Posterior cingulate gyrus (tissue), 11 donors: ENCODE measurements around the gene RAD51B.

Experiments
- DNase-seq, 10 donors: peaks; one replicate each; pipeline versions ENCODE4 v3.0.0 to v3.0.0-alpha.2; 2020 to 2021; ENCODE audit warnings: mixed read lengths in 3 of 10
- intact Hi-C: fragments of 100-400 bp; cut with DNase I; formaldehyde crosslinking; loops from one replicate; pipeline ENCODE4 v1.15.1; 2023

RAD51B gene

DNA sequence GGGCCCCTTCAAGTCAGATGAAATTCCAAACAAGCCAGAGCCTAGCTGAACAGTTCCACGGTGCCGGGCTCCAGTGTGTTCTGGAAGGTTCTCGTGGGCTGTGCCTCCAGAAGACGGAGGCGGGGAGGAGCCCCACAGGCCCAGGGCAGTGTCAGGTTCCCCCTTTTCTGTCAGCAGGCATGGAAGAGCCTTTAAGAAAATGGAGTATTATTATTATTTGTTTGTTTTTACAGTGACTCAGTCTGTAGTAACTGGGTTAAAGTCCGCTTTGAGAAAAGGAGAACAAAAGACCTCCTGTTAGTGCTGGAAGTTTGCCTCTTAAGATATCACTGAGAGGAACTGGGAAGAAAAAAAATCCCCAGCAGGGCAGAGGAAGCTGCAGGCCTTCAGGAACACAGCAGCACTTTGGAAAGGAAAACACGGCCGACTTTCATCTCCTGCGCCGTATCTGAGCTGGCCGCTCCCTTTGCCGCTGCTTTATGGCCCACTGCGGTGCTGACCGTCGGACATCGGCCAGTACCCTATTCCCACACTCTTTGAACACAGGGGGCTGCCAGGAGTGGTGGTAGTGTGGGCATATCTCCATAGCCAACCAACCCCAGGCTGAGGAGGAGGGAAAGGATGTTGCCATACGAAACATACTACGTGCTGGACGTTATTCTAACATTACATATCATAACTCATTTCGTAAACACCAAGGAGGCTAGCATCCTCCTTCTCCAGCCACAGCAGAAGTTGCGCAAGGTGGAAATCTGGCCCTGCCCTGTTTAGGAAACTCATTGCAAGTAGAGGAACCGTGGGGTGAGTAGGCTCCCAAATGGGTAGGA lies 779.3 kb downstream of the RAD51B start:
- intact Hi-C loops: no loop called here
- DNase-seq: peak in 3 of 10 donors; percentile 33 to 83 (median 46)

DNA sequence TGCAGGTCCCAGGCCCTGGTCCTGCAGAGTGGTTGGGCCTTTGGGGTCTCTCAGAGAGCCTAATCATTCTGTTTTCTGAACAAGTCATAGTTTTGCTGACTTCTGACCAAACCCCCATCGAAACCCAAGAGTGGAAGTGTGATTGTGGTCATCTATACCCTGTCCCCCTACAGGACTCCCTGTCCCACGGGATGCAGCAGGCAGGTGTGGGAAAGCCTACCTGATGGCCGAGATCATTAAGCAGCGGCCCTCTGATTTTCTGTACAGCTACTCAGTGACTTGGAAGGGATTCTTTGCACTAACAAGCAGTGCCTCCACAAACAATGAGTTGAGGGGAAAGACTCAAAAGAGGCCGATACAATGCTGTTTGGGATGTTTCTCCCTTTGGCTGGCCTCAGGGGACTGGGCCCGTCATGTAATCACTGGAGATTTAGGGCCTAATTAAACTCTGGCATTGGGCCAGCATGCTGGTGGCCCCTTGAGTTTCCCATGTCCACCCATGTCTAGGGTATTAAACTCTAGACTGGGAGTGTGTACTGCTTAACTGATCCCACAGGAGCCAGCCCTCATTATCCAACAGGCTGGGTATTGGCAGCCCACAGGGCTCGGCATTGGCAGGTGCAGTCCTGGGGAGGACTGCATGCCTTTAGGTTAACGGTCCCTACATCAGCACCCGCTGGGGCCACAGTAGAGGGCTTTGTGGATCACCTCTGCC lies 780.5 kb downstream of the RAD51B start:
- no peak for DNase-seq
- intact Hi-C loops: no loop called here

DNA sequence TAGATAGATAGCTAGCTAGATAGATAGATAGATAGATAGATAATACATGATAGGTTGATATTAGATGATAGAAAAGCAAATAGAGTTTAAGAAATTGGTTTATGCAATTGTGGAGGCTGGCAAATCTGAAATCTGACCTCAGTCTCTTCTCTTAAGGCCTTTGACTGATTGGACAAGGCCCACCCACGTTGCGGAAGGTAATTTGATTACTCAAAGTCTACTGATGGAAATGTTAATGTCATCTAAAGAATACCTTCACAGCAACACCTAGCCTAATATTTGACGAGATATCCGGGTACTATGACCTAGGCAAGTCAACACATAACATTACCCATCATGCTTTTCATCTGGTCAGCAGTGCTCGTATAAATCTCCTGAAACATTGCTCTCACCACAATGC lies 782.9 kb downstream of the RAD51B start:
- intact Hi-C loops: no loop called here

DNA sequence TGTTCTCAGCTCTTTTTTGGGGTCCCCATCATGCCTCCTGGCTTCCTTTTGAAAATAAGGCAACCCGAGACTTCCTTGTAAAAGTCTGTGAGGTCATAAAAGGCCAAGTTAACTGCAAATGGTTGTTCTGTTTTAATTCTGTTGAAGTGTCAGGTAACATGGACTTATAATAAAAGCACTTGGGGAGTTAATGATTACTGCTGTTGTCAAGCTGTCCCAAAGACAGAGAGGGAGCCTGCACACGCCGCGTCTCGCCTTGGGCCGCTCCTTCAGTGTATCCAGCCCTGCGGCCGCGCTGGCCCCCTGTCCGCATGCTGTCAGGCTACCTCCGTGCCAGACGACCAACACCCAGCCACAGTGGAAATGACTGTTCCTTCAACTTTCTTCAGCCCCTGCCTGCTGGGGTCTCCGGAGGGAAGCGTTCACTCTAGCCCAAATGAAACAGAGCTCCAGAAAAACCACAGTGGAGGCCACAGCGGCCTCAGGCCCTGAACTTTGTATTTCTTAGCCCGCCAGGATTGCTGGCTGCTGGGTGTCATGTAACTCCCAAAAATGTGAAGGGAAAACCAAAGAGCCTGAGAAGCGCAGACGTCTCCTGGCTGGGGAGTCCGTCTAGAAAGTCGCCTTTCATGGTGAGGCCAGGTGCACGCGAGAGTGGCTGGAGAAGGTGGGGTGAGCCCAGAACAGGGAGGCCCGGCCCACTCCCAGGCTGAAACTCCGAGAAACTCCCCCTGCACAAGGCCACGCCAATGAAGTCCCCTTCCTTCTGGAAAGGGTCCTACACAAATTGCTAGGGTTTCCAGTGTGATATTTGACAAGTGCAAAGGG lies 784.2 kb downstream of the RAD51B start:
- DNase-seq: no peak

More for the DNA sequence above, 782.9 kb downstream of the RAD51B start:
- DNase-seq: no peak

DNA sequence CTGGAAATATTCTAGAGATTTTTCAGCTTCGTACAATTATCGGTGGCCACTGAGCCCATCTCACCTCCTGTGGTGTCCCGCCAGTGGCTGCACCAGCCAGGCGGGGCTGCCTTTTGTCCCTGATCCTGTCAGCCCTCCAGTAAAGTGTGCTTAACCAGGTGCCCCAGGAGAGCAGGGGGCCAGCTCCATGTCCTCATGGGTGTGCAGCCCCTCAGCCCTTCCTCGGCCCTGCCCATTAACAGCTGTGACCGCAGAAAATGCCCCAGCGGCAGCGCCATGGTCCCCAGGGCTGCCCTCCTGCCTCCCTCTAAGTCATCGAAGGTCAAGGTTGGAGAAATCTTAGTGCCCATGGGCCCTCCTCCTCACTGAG lies 784.8 kb downstream of the RAD51B start:
- DNase-seq: no peak
- intact Hi-C loops: no loop called here

More for the DNA sequence above, 784.2 kb downstream of the RAD51B start:
- intact Hi-C loops: no loop called here

DNA sequence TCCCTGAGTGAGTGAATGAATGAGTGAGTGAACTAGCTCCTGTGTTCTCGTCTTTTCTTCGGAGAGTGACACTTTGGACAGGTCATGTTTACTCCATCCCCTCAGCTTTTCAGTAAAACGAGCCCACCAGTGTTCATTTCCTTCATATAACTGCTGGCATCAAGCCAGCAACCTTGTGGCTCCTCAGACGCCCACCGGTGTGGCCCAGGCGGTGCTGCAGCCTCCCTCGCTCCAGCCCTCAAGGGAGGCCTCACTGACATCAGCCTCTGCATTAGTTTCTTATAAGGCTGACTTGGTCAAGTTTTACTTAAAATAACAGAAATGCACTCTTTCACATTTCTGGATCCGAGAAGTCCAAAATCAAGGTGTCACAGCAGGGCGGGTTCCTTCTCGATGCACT lies 785.2 kb downstream of the RAD51B start:
- DNase-seq: no peak
- intact Hi-C loops: no loop called here

DNA sequence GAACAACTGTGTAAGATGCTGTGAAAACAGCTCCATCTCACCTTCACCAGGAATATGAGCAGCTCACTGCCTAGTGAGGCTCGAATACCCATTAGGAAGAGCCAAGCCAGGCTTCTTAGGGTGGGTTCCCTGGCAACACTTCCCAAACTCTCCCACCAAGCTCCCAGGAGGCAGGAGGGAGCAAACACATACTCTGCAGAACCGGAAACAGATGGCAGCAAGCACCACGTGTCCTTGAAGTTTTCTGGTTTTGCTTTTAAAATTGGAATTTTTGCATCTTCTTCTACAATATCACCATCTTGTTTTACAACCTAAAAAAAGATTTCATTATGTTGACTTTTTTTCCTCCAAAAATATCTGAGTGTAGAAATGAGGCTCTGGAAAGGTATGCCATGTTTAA lies 786.6 kb downstream of the RAD51B start:
- intact Hi-C loops: no loop called here
- DNase-seq: no peak

DNA sequence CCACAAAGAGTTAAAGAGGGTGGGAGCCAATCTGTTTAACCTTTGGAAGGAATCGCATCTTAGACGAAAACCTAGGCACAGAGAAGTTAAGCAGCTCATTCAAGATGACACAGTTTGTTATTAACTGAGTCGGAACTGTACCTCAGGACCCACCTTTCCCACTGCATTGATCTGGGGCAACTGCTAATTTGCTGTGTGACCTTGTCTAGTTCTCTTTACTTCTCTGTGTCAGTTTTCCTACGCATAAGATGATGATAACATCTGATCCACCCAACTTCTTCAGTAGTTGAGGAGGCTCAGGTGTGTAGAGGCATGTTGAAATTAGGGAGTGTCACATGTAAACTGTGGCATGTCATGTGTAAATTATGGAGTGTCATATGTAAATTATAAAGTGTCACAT lies 787.1 kb downstream of the RAD51B start:
- intact Hi-C loops: no loop called here

DNA sequence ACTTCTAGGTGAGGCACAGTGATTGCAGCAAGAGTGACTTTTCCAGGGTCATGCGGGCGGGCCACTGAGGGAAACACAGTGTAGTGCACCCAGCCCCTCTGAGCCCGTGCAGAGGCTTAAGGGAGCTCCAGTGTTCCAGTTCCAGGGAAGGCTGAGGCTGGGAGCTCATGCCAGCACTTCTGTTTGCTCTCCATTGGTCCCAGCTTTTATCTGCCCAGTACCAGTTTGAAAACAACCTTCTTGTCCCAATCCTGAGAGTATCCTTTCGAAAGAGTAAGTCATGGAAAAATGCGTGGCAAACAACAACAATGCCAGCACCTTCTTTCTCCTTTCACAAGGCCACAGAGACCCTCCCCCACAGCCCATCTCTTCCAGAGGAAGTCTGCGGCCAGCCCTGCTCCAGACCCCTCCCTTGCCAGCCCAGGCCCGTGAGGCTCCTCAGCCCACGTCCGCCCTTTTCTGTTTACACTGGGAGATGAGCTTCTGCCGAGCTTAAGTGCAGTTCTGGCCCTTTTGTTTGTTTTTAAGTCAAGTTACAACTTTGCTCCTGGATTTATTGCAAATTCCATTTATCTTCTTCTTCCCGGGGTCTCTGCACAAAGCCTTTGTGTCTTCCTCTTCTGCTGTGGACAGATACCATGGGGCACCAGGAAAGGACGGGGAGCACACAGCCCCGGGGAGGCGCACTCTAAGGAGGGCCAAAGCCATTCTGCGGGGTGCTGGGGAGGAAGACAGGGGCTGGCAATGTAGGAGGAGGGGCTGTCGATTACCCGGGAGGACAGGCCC lies 787.7 kb downstream of the RAD51B start:
- intact Hi-C loops: no loop called here
- no peak for DNase-seq

More for the DNA sequence above, 787.1 kb downstream of the RAD51B start:
- no peak for DNase-seq

DNA sequence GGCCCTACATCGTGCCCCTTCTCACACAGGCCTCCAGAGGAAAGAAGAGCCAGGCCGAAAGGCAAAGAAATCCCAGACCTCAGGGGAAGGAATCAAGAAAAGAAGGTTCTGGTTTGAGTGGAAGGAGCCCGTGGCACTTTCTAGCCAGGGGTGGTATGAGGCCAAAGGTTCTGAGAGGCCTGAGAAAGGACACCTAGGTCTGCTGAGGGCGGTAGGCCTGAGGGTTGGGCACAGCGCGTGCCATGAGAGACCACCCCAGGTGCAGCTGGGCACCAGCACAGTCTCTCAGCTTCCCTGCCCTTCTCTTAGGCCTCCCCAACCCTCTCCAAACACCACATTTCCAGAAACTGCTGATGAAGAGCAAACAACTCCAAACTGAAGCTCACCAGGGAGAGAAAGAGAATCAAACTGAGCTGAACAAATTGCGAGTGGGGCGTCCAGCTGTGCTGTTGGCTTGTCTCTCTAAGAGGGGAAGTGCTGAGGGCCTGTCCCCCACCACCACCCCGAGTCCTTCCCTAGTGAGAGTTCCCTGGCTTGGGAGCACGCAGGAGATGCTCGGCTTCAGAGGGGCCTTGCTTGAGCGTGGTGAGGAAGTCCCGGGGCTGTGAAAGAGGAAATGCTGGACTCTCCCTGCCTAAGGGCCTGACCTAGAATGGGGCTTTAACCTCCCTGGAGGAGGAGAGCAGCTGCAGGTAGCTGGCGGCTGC lies 788.4 kb downstream of the RAD51B start:
- intact Hi-C loops: no loop called here
- peak in 2 of 10 donors; percentile 75 to 87 for DNase-seq

DNA sequence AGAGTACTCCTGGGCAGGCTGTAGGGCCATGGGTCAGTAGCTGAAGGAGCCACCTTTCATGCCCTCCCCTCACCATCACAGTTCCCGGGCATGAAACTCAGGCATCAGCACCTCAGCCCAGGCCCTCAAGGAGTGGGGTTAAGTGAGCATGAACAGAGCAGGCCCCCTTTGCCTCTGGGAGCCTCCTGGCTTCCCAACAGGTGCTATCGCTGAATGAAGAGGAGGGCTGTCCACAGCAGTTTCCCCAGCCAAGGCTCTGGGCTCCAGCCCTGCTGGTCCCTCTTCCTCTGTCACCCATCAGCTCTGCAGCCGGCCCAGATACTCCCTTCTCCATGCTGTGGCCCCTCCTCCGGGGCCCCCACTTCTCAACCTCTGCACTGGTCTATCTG lies 789.0 kb downstream of the RAD51B start:
- intact Hi-C loops: no loop called here
- no peak for DNase-seq

DNA sequence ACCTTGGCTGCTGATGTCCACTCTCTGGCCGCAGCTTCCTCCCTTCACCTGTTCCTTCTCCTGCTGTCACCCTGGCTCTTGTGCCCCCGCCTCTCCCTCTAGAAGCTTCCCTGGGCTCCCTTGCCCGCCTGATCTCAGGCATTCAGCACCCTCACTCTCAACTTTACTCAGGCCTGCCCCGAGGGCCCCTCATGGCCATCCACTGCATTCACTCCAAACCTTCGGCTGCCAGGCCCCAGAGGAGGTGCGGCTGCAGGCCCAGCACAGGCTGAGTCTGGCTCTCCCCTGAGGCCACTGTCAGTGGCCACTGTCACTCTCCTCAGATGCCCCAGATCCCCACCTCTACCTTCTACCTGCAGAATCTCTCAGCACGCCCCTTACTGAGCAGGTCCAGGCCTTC lies 789.4 kb downstream of the RAD51B start:
- intact Hi-C loops: no loop called here
- DNase-seq: no peak

DNA sequence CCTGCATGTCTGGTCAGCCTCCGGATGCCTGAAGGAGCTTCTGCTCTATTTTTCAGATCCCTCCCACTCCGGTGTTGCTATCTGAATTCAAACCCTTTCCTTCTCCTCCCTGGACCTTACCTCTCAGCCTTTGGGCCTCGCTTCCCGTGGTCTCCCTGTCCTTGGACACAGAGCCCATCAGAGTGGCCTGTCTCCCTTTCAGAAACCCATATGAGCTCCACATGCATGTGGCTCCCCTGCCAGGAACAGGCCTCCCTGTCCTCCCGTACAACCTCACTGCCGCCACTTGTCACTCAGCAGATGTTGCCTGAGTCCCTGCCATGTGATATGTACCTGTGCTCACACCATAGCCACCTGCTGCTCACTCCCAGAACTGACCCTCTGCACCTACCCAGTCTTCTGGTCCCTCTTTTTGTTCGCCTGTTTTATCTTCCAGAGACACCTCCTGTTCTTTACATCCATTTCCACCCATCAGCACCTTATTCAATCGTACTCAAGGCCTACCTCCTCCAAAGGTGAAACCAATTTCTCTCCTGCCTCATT lies 790.7 kb downstream of the RAD51B start:
- intact Hi-C loops: no loop called here
- DNase-seq: no peak

DNA sequence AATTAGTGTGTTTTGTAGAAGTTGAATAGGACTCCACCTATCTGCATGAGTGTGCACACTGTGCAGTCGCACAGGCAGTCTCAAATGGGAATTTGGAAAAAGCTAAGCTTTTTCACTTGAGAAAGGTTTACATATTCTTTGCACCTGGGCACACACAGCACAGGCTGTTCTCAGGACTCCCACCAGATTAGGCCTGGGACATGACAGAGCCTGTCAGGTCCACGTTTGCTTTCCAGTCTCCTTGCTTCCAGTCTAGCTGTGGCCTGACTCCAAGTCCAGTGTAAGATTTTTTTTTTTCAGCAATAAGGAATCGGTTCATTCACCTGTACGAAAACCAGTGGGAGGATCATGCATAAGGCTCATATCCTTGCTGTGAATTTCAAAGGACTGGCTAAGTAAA lies 792.0 kb downstream of the RAD51B start:
- intact Hi-C loops: no loop called here
- no peak for DNase-seq

DNA sequence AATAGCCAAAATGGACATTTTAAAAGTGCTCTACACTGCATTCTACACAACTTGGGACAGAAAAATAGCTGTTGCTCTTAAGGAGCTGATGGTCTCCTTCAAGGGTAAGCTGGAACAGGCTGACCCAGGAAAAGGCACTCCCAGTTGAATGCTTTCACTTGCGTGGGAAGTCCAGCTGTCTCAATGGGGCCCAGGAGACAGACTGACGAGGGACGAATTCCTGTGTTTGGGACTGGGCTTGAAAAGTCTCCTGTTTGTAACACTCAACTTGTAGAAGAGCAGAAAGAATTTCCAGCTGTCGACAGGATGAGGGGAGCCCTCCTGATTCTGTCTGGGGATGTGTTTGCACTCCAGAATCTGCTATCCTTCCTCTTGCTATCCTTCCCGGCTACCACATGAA lies 792.5 kb downstream of the RAD51B start:
- intact Hi-C loops: no loop called here
- no peak for DNase-seq

DNA sequence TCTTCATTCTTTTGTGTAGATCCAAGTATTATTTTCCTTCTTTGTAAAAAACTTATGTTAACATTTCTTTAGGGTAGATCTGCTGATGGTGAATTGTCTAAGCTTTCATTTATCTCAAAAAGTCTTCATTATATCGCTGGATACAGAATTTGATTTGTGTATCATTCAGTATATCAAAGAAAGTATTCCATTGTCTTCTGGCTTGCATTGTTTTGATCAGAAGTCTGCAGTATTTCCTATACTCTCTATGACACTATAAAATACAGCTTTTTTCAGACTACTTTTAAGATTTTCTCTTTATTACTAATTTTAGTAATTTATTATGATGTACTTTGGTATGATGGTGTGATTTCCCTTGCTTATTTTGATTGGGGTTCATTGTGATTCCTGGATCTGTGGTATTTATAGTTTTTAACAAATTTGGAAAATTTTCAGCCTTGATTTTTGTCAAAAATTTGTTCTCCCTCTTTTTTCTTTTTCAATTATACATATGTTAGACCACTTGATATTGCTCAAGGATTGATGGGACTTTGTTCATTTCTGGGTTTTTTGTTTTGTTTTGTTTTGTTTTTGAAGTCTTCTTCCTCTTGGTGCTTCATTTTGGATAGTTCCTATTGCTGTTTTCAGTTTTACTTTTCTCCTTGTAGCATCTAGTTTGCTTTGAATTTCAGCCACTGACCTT lies 796.8 kb downstream of the RAD51B start:
- DNase-seq: no peak
- intact Hi-C loops: no loop called here

DNA sequence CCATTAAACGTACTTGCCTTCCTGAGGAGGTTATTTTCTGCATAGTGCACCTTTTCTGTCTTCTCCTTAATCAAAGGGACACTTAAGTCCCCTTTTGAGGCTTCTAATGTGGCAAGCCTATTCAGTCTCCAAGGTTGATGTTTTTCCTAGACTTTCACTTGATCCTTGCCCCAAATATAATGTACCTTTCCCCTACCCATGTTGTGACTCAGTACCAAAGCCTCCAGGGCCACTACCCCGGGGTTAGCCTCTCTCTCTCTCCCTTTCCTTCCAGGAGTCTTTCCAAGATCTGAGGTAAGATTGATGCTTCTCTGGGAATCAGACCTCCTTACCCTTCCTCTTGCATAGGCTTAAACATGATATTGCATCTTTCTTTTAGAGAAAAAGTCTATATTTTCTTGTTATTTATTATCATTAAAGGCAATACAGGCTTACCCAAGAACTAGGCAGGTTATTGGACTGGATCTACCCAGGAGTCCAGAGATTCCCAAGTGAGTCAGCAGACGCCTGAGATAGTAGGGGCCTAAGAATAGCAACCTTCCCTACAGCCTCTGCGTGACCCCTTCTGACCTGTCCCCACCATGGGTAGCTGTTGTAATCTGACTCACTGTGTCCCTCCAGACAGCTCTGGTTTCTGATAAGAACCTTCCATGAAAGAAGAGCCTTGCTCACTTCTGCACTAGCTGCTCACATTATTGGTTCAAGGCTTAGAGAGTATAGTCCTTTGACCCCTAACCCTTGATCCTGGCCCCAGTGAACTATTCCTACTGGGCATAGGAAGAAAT lies 800.4 kb downstream of the RAD51B start:
- DNase-seq: no peak
- intact Hi-C loops: no loop called here
